HG02885 (cell line): ENCODE measurements around the gene SRGAP2C.
A peak's percentile ranks its signal among the peaks of the same experiment; 100 is the strongest.
"Not testable (repeated sequence)": the region's sequence is repeated elsewhere in the genome, so short reads cannot be mapped to it uniquely, and the experiment has no call there.

Source experiments
- ATAC-seq: cut with Tn5 transposase; IDR thresholded peaks from one replicate; pipeline ENCODE4 v1.9.1; 2021; ENCODE audit warnings: mild to moderate bottlenecking; ENCODE audit not compliant: unreplicated experiment, poor library complexity

Gene SRGAP2C

DNA sequence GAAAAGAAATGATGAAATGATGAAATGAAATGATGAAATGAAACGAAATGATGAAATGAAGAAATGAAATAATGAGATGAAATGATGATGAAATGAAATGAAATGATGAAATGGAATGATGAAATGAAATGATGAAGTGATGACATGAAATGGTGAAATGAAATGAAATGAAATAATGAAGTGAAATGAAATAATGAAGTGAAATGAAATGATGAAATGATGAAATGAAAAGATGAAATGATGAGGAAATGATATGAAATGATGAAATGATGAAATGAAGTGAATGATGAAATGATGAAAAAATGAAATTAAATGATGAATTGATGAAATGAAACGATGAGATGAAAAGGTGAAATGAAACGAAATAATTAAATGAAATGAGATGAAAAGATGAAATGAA is 215.3 kb downstream of the SRGAP2C start:
- ATAC-seq = not testable (repeated sequence)

DNA sequence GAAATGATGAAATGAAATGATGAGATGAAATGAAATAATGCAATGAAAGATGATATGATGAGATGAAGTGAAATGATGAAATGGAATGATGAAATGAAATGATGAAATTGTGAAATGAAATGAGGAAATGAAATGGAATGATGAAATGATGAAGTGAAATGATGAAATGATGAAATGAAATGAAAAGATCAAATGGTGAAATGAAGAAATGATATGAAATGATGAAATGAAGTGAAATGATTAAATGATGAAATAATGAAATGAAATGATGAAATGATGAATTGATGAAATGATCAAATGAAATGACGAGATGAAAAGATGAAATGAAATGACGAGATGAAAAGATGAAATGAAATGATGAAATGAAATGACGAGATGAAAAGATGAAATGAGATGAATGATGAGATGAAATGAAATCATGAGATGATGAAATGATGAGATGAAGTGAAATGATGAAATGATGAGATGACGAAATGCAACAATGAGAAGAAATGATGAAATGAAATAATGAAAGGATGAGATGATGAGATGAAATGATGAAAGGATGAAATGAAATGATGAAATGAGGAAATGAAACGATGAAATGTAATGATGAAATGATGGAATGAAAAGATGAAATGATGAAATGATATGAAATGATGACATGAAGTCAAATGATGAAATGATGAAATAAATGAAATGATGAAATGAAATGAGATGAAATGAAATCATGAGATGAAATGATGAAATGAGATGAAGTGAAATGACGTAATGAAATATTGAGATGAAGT is 216.0 kb downstream of the SRGAP2C start:
- ATAC-seq = not testable (repeated sequence)

DNA sequence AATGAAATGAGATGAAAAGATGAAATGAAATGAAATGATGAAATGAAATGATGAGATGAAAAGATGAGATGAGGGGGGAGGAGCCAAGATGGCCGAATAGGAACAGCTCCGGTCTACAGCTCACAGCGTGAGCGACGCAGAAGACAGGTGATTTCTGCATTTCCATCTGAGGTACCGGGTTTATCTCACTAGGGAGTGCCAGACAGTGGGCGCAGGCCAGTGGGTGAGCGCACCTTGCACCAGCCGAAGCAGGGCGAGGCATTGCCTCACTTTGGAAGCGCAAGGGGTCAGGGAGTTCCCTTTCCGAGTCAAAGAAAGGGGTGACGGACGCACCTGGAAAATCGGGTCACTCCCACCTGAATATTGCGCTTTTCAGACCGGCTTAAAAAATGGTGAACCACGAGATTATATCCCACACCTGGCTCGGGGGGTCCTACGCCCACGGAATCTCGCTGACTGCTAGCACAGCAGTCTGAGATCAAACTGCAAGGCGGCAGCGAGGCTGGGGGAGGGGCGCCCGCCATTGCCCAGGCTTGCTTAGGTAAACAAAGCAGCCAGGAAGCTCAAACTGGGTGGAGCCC is 216.7 kb downstream of the SRGAP2C start:
- ATAC-seq = not testable (repeated sequence)

DNA sequence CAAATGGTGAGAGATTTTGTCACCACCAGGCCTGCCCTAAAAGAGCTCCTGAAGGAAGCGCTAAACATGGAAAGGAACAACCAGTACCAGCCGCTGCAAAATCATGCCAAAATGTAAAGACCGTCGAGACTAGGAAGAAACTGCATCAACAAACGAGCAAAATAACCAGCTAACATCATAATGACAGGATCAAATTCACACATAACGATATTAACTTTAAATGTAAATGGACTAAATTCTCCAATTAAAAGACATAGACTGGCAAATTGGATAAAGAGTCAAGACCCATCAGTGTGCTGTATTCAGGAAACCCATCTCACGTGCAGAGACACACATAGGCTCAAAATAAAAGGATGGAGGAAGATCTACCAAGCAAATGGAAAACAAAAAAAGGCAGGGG is 218.5 kb downstream of the SRGAP2C start:
- ATAC-seq = not testable (repeated sequence)

DNA sequence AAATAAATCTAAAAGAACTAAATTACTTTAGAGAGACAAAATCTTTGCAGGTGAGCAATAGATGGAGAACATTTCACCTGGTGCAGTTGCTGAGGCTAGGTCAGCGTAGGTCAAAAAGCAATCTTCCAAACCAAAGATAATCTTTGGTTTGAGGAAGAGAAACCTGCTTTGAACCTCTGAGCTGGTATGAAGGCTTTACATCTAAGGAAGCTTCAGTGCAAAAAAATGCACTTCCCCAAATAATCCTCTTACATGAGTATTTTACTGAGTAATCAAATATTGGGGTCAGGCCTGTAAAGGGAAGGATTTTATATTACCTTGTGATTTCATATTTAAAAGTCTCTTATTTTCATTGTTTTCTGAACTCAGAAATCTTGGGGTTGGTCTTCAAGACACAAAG is 223.6 kb downstream of the SRGAP2C start:
- no peak for ATAC-seq

DNA sequence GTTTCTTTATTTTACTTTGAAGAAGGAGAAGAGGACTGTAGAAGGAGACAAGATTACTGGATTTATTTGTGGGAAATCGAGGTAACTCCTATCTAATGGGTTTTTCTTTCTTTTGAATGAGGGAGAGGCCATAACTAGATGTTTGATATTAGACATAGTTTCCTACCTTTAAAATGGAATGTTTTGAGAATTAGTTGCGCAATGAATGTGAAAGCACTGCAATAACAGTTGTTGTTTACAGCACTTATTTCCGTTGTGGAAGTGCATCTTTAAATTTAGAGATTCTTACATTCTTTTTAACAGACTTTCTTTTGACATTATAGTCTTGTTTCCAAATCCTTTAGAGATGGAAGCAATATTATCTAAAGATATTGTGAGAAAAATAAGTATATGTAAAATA is 229.0 kb downstream of the SRGAP2C start:
- no peak for ATAC-seq

DNA sequence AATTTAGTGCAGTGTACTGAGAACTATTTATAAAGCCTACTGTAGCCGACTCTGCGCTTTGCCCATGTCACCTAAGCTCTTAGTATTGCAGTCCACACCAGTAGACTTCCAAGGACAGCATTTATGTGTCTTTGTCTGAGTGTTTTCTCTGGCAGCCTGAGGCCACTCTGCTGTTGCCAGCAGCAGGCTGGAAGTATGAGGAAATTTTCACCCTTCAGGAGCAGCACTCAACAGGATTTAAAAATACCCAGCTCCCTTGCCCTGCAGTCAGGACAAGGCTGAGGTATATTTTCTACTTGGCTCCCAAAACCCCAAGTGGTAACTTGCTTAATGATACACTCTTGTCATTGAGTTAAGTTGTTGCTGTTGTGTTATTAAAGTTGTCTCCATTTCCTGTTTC is 230.1 kb downstream of the SRGAP2C start:
- ATAC-seq = no peak

DNA sequence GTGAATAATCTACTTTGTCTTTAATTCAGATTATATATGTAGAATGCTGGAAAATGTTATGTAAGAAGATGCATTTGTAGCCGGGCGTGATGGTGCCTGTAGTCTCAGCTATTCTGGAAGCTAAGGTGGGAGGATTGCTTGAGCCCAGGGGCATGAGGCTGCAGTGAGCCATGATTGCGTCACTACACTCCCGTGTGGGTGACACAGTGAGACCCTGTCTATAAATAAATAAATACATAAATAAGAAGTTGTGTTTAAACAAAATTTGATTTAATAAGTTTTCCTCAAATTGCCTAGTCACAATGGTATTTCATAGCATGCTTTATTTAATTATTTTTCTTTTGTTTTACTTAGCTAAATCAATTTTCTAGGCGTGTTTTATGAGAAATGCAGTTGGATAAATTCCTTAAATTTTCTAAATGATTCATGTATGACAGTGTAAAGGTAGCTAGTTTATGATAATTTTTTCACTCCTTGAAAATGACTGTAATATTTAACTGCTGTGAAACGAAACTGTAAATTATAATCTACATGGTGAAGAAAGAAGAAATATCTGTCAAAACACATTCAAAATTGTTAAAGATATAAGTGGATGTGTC is 232.6 kb downstream of the SRGAP2C start:
- ATAC-seq = no peak

DNA sequence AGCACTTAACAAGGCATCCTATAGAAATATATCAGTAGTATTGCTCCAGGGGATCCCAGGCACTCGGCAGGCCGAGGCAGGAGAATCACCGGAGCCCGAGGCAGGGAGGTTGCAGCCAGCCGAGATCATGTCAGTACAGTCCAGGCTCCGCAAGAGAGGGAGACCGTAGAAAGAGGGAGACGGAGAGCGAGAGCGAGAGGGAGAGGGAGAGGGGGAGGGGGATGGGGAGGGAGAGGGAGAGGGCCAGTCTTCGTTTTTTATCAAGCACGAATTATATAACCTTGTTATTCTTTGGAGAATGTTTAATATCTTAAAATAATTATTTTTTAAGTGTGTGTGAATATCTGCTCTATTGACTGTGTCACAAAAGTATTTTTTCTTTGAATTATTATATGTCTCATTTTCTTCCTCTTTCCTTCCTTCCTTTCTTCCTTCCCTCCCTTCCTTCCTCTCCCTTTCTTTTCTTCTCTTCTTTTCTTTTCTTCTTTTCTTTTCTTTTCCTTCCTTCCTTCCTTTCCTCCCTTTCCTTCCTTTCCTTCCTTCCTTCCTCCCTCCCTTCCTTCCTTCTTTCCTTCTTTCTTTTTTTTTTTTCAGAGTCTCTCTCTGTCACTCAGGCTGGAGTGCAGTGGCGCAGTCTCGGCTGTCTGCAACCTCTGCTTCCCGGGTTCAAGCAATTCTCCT is 233.7 kb downstream of the SRGAP2C start:
- ATAC-seq = no peak

DNA sequence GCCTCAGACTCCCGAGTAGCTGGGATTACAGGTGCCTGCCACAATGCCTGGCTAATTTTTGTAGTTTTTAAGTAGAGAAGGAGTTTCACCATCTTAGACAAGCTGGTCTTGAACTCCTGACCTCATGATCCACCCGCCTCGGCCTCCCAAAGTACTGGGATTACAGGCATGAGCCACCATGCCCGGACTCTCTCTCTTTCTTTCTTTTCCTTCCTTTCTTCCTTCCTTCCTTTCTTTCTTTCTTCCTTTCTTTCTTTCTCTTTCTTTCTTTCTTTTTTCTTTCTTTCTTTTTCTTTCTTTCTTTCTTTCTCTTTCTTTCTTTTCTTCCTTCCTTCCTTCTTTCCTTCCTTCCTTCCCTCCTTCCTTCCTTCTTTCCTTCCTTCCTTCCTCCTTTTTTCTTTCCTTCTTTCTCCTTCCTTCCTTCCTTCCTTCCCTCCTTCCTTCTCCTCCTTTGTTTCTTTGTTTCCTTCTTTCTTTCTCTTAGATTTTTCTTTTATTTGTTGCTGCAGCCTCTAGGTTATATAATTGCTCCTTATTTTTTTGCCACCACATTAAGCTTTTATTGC is 234.4 kb downstream of the SRGAP2C start:
- ATAC-seq = not testable (repeated sequence)

DNA sequence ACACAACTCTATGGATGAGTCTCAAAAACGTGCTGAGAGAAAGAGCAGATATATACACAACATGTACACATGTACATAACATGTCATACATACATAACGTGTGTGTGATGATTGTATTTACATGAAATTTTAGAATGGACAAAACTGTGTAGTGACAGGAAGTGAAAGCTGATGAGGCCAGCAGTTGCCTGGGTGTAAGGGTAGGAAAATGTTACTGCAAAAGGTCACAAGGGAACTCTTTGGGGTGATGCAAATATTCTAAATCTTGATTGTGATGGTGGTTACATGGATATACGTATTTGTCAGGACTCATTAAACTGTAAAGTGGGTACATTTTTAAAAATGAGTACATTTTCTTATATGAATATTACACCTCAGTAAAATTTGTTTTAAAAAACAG is 236.7 kb downstream of the SRGAP2C start:
- peak; percentile 69 for ATAC-seq

DNA sequence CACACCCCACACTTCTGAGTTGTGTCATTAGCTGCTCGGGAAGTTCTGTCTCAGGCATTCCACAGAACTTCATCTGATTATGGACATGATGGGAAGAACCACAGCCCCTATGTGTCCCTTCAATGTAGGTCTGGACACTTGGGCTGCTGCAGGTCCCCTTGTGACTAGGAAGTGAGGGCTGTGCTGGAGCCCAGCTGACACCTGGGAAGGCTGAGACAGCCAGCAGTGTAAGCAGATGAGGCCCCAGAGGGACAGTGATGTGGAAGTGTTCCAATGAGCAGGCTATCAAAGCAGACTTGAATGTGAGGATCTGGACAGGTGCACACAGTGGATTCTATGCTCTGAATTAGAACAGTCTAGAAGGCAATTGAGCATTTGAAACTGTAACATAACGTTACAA is 239.2 kb downstream of the SRGAP2C start:
- ATAC-seq = not testable (repeated sequence)

DNA sequence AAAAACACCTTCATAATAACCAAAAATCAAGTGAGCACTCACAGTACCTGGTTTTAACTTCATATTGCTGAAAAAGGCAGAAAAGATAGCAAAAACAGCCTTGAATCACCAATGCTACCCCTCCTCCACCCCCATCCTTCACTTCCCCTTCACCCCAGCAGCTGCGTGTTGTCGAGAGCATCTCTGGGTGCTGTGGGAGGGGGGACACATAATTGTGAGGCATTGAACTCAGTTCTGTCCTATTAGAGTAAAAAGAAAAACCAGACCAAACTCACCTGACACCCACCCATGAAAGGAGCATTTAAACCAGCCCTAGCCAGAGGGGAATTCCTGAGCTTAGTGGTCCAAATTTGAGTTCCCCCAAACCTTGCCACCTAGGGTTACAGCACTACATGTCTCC is 248.7 kb downstream of the SRGAP2C start:
- ATAC-seq = not testable (repeated sequence)

DNA sequence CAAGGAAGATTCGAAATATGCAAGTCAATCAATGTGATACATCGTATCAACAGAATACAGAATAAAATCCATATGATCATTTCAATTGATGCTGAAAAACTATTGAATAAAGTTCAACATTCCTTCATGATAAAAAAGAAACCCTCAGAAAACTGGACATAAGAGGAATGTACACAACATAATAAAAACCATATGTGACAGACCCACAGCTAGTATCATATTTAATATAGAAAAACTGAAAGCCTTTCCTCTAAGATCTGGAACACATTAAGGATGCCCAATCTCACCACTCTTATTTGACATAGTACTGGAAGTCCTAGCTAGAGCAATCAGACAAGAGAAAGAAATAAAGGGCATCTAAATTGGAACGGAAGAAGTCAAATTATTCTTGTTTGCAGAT is 254.1 kb downstream of the SRGAP2C start:
- not testable (repeated sequence) for ATAC-seq

DNA sequence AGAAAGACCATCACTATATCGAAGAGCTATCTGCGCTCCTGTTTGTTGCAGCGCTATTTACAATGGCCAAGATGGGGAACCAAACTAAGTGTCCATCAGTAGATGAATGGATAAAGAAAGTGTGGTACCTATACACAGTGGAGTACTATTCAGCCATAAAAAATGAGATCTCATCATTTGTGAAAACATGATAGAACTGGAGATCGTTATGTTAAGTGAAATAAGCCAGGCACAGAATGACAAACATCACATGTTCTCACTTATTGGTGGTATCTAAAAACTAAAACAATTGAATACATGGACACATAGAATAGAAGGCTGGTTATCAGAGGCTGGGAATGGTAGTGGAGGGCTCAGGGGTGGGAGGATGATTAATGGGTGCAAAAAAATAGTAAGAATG is 256.2 kb downstream of the SRGAP2C start:
- ATAC-seq = no peak
